Astrocyte (in vitro differentiated cells and primary cell): ENCODE data around the gene KLHDC9.

Source experiments
- EZH2 ChIP-seq: IDR thresholded peaks from 2 replicates; pipeline ENCODE4 v1.6.1; 2012; ENCODE audit warnings: mild to moderate bottlenecking, low read length, inconsistent platforms; ENCODE audit not compliant: insufficient read depth
- TF ChIP-seq, protein P1 (sequence below): IDR thresholded peaks from 2 replicates; pipeline ENCODE4 v1.5.1; 2011; ENCODE audit warnings: low read depth, mild to moderate bottlenecking, inconsistent platforms, low read length, moderate library complexity; ENCODE audit not compliant: insufficient read depth

- TF ChIP-seq, protein P1, sequence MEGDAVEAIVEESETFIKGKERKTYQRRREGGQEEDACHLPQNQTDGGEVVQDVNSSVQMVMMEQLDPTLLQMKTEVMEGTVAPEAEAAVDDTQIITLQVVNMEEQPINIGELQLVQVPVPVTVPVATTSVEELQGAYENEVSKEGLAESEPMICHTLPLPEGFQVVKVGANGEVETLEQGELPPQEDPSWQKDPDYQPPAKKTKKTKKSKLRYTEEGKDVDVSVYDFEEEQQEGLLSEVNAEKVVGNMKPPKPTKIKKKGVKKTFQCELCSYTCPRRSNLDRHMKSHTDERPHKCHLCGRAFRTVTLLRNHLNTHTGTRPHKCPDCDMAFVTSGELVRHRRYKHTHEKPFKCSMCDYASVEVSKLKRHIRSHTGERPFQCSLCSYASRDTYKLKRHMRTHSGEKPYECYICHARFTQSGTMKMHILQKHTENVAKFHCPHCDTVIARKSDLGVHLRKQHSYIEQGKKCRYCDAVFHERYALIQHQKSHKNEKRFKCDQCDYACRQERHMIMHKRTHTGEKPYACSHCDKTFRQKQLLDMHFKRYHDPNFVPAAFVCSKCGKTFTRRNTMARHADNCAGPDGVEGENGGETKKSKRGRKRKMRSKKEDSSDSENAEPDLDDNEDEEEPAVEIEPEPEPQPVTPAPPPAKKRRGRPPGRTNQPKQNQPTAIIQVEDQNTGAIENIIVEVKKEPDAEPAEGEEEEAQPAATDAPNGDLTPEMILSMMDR = no peak
- TF ChIP-seq EZH2 = no peak
These were observed 19.8 kb downstream of the KLHDC9 start, which contains the start of the genes NIT1 and PFDN2 for GRCh38 chr1:161117759-161118581.
